Endothelial cell (in vitro differentiated cells): ENCODE measurements around the gene VWA8. TPM values are rescaled to one million over a fixed set of nuclear protein-coding genes. Genes with fewer than 3 reads are reported as not detected.

ENCODE experiments used
- DNase-seq: peaks from one replicate; pipeline ENCODE4 v3.0.0; 2021; ENCODE audit warnings: low spot score
- H3K27ac Mint-ChIP-seq: one replicate; pipeline ENCODE4 v1.8.0; 2021; ENCODE audit warnings: mixed read lengths, inconsistent platforms; ENCODE audit not compliant: unreplicated experiment
- H3K27me3 Mint-ChIP-seq: one replicate; pipeline ENCODE4 v1.8.0; 2021; ENCODE audit warnings: mild to moderate bottlenecking, moderate library complexity, mixed read lengths, inconsistent platforms; ENCODE audit not compliant: unreplicated experiment
- H3K36me3 Mint-ChIP-seq: one replicate; pipeline ENCODE4 v1.8.0; 2021; ENCODE audit warnings: mild to moderate bottlenecking, low read depth, mixed read lengths, inconsistent platforms; ENCODE audit not compliant: unreplicated experiment
- H3K4me1 Mint-ChIP-seq: one replicate; pipeline ENCODE4 v1.8.0; 2021; ENCODE audit warnings: mild to moderate bottlenecking, mixed read lengths, inconsistent platforms; ENCODE audit not compliant: unreplicated experiment
- H3K4me3 Mint-ChIP-seq: one replicate; pipeline ENCODE4 v1.8.0; 2021; ENCODE audit warnings: mild to moderate bottlenecking, mixed read lengths, inconsistent platforms; ENCODE audit not compliant: unreplicated experiment
- H3K9me3 Mint-ChIP-seq: one replicate; pipeline ENCODE4 v1.8.0; 2021; ENCODE audit warnings: mixed read lengths, inconsistent platforms; ENCODE audit not compliant: unreplicated experiment
- CTCF ChIP-seq: fragments of 200-600 bp; sonication (generic); IDR thresholded peaks from one replicate; pipeline ENCODE4 v1.5.0; 2021; ENCODE audit warnings: antibody characterized with exemption; ENCODE audit not compliant: unreplicated experiment
- total RNA-seq: library from RNA; stranded (reverse); fragmentation: NEBNext Ultra II Directional; extraction: Animal tissue kit (Norgen Biotek cat#: 25700); gene quantifications from one replicate; pipeline ENCODE4 v1.2.1, GENCODE V29; 2021; ENCODE audit not compliant: unreplicated experiment

The VWA8 gene
- total RNA-seq, 1 donor from 2014 or later: 8.2 TPM

GRCh38 chr13:41633776-41634175 is 327.1 kb downstream of the VWA8 start:
- DNase-seq: no peak
- peaks cover 10% of the 10 kb centered on the region for H3K4me1 Mint-ChIP-seq
- H3K36me3 Mint-ChIP-seq: no peaks in the 10 kb centered on the region
- no peak overlapping the region for H3K27ac Mint-ChIP-seq
- H3K9me3 Mint-ChIP-seq: no peaks in the 10 kb centered on the region
- peaks cover 2% of the 10 kb centered on the region for H3K27me3 Mint-ChIP-seq
- no peak overlapping the region for H3K4me3 Mint-ChIP-seq
- no peak for TF ChIP-seq CTCF

- H3K4me3 Mint-ChIP-seq: no peak overlapping the region
- peaks cover 10% of the 10 kb centered on the region for H3K4me1 Mint-ChIP-seq
- peaks cover 2% of the 10 kb centered on the region for H3K27me3 Mint-ChIP-seq
- no peaks in the 10 kb centered on the region for H3K36me3 Mint-ChIP-seq
- H3K9me3 Mint-ChIP-seq: no peaks in the 10 kb centered on the region
- H3K27ac Mint-ChIP-seq: no peak overlapping the region
- no peak for DNase-seq
- no peak for TF ChIP-seq CTCF
Measured at GRCh38 chr13:41631296-41631965, 329.5 kb downstream of the VWA8 start.

- no peak for TF ChIP-seq CTCF
- no peaks in the 10 kb centered on the region for H3K36me3 Mint-ChIP-seq
- H3K4me1 Mint-ChIP-seq: peaks cover 11% of the 10 kb centered on the region
- DNase-seq: no peak
- H3K9me3 Mint-ChIP-seq: peaks cover 4% of the 10 kb centered on the region
- peaks cover 4% of the 10 kb centered on the region for H3K27me3 Mint-ChIP-seq
- H3K4me3 Mint-ChIP-seq: no peak overlapping the region
- no peak overlapping the region for H3K27ac Mint-ChIP-seq
Measured at GRCh38 chr13:41627425-41627824, 333.5 kb downstream of the VWA8 start.

GRCh38 chr13:41624041-41624440 is 336.9 kb downstream of the VWA8 start:
- no peak for DNase-seq
- H3K27ac Mint-ChIP-seq: no peak overlapping the region
- peaks cover 4% of the 10 kb centered on the region for H3K27me3 Mint-ChIP-seq
- H3K36me3 Mint-ChIP-seq: no peaks in the 10 kb centered on the region
- peaks cover 4% of the 10 kb centered on the region for H3K9me3 Mint-ChIP-seq
- TF ChIP-seq CTCF: no peak
- H3K4me3 Mint-ChIP-seq: no peak overlapping the region
- H3K4me1 Mint-ChIP-seq: peaks cover 31% of the 10 kb centered on the region
